Astrocyte (in vitro differentiated cells and primary cell): ENCODE results near the gene CYP2F1. TPM values are rescaled to one million over a fixed set of nuclear protein-coding genes. Genes with fewer than 3 reads are reported as not detected.

ENCODE experiments used
- DNase-seq: peaks from one replicate; pipeline ENCODE4 v3.0.0-alpha.2; 2010; ENCODE audit warnings: low read depth
- FAIRE-seq: peaks from 2 replicates; lab custom pipeline; 2011; peaks lifted over from hg19 to GRCh38; lab: Jason Lieb, UNC
- H2AFZ ChIP-seq: 2 replicates; pipeline ENCODE4 v1.6.0; 2012; ENCODE audit warnings: low read depth, low read length, inconsistent platforms
- H3K27ac ChIP-seq: 2 replicates; pipeline ENCODE4 v1.5.1; 2011; ENCODE audit warnings: low read depth, low read length, inconsistent platforms
- H3K27me3 ChIP-seq: 2 replicates; pipeline ENCODE4 v1.6.0; 2011; ENCODE audit warnings: low read length, inconsistent platforms; ENCODE audit not compliant: insufficient read depth
- H3K36me3 ChIP-seq: 2 replicates; pipeline ENCODE4 v1.5.1; 2011; ENCODE audit warnings: low read length, inconsistent platforms; ENCODE audit not compliant: insufficient read depth
- H3K4me1 ChIP-seq: 2 replicates; pipeline ENCODE4 v1.5.1; 2011; ENCODE audit warnings: low read length, inconsistent platforms; ENCODE audit not compliant: insufficient read depth
- H3K4me2 ChIP-seq: 2 replicates; pipeline ENCODE4 v1.6.0; 2012; ENCODE audit warnings: low read length, inconsistent platforms
- H3K4me3 ChIP-seq: 2 replicates; pipeline ENCODE4 v1.5.1; 2011; ENCODE audit warnings: low read depth, mild to moderate bottlenecking, low read length, inconsistent platforms; ENCODE audit not compliant: insufficient read depth
- H3K79me2 ChIP-seq: 2 replicates; pipeline ENCODE4 v1.6.0; 2012; ENCODE audit warnings: mild to moderate bottlenecking, low read length, inconsistent platforms; ENCODE audit not compliant: insufficient read depth
- H3K9ac ChIP-seq: 2 replicates; pipeline ENCODE4 v1.6.0; 2012; ENCODE audit warnings: mild to moderate bottlenecking, low read length, inconsistent platforms
- H3K9me3 ChIP-seq: 2 replicates; pipeline ENCODE4 v1.5.1; 2012; ENCODE audit warnings: low read depth, mild to moderate bottlenecking, low read length, inconsistent platforms; ENCODE audit not compliant: insufficient read depth
- H4K20me1 ChIP-seq: 2 replicates; pipeline ENCODE4 v1.6.0; 2012; ENCODE audit warnings: low read length, inconsistent platforms; ENCODE audit not compliant: insufficient read depth
- H3K27ac Mint-ChIP-seq: one replicate; pipeline ENCODE4 v1.8.0; 2021; ENCODE audit warnings: mild to moderate bottlenecking, mixed read lengths; ENCODE audit not compliant: unreplicated experiment
- H3K27me3 Mint-ChIP-seq: one replicate; pipeline ENCODE4 v1.8.0; 2021; ENCODE audit warnings: low read depth, mixed read lengths; ENCODE audit not compliant: unreplicated experiment
- H3K36me3 Mint-ChIP-seq: one replicate; pipeline ENCODE4 v1.8.0; 2021; ENCODE audit warnings: low read depth, mixed read lengths; ENCODE audit not compliant: unreplicated experiment
- H3K4me1 Mint-ChIP-seq: one replicate; pipeline ENCODE4 v1.8.0; 2021; ENCODE audit warnings: low read depth, mixed read lengths; ENCODE audit not compliant: unreplicated experiment
- H3K4me3 Mint-ChIP-seq: one replicate; pipeline ENCODE4 v1.8.0; 2021; ENCODE audit warnings: mild to moderate bottlenecking, moderate library complexity, mixed read lengths; ENCODE audit not compliant: unreplicated experiment
- H3K9me3 Mint-ChIP-seq: one replicate; pipeline ENCODE4 v1.8.0; 2021; ENCODE audit warnings: mild to moderate bottlenecking, mixed read lengths; ENCODE audit not compliant: unreplicated experiment
- EZH2 ChIP-seq: IDR thresholded peaks from 2 replicates; pipeline ENCODE4 v1.6.1; 2012; ENCODE audit warnings: mild to moderate bottlenecking, low read length, inconsistent platforms; ENCODE audit not compliant: insufficient read depth
- total RNA-seq: library from RNA; stranded (reverse); gene quantifications from 2 replicates; pipeline ENCODE4 v1.2.1, GENCODE V29; 2021
- TF ChIP-seq, protein P1 (sequence below): IDR thresholded peaks from 2 replicates; pipeline ENCODE4 v1.5.1; 2011; ENCODE audit warnings: low read depth, mild to moderate bottlenecking, inconsistent platforms, low read length, moderate library complexity; ENCODE audit not compliant: insufficient read depth

CYP2F1 gene
- total RNA-seq, 1 donor from 2014 or later = not detected

DNA sequence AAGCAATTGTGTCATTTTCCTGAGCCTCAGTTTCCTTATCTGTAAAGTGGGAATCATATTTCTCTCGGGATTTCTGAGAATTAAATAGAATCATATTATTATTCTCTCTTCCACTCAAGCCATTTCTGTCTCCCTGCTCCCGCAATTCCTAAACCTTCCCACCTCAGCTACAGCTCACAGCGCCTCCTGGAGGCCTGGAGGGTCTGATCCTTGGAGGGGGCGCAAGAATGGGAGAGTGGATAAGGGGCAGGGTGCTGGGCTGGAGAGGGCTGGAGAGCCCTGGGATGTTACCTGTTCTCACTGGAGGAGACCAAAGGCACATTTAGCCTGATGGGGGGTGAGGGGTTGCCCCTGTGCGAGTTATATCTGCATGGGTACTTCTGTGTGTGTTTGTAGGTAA, 47.7 kb downstream of the CYP2F1 start:
- FAIRE-seq (no peak), DNase-seq (no peak)
- no peak overlapping the region for H3K27ac ChIP-seq
- H4K20me1 ChIP-seq = no peaks in the 10 kb centered on the region
- H3K4me2 ChIP-seq = no peak overlapping the region
- no peaks in the 10 kb centered on the region for H3K36me3 ChIP-seq
- H3K9ac ChIP-seq = no peak overlapping the region
- Mint-ChIP-seq H3K27me3 (no peaks in the 10 kb centered on the region), H3K36me3 (no peaks in the 10 kb centered on the region), H3K4me3 (no peak overlapping the region), H3K4me1 (peaks cover 1% of the 10 kb centered on the region), H3K27ac (no peak overlapping the region), H3K9me3 (no peaks in the 10 kb centered on the region)
- no peaks in the 10 kb centered on the region for H3K9me3 ChIP-seq
- no peak overlapping the region for H2AFZ ChIP-seq
- no peak overlapping the region for H3K4me3 ChIP-seq
- no peaks in the 10 kb centered on the region for H3K4me1 ChIP-seq
- H3K79me2 ChIP-seq = no peaks in the 10 kb centered on the region
- H3K27me3 ChIP-seq = no peaks in the 10 kb centered on the region
- TF ChIP-seq EZH2 = no peak
- TF ChIP-seq, protein P1, sequence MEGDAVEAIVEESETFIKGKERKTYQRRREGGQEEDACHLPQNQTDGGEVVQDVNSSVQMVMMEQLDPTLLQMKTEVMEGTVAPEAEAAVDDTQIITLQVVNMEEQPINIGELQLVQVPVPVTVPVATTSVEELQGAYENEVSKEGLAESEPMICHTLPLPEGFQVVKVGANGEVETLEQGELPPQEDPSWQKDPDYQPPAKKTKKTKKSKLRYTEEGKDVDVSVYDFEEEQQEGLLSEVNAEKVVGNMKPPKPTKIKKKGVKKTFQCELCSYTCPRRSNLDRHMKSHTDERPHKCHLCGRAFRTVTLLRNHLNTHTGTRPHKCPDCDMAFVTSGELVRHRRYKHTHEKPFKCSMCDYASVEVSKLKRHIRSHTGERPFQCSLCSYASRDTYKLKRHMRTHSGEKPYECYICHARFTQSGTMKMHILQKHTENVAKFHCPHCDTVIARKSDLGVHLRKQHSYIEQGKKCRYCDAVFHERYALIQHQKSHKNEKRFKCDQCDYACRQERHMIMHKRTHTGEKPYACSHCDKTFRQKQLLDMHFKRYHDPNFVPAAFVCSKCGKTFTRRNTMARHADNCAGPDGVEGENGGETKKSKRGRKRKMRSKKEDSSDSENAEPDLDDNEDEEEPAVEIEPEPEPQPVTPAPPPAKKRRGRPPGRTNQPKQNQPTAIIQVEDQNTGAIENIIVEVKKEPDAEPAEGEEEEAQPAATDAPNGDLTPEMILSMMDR = no peak

DNA sequence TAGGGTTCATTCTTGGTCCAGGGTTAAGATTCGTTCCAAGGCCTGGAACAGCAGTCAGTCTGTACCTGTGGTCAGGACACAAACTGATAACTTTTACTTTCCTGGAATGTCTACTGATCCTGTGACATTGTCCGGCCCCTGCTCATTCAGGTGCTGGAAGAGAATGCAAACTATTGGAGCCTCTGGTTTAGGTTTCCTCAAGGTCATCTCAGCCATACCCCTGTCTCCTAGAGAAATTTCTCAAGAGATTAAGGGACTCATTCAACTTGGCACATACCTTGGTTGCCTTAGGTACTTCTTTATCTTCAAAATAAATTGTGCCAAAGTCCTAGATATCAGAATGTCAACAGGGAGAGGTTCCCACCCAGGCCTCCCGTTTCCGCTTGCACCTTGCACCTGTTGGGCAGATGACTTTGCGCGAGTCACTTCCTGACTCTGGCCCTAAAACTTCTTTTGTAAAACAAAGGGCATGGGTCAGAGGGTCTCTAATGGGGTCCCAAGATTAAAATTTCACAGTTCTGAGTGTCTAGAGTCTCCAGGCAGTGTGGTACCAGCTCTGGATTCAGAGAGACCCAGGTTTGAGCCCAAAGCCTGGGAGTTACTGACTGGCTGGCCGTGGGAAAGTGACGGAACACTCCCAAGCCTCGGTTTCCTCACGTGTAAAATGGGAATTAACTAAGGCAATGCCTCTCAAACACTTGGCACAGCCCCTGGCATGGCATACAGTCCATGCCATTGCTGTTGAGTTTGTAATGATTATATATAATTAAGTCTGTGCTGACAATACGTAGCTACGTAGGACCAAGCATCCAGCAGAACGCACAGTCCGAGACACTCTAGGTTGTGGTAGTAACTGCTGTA, 52.9 kb downstream of the CYP2F1 start:
- Histone ChIP-seq H3K4me1 (no peaks in the 10 kb centered on the region), H3K27me3 (no peaks in the 10 kb centered on the region), H3K27ac (no peak overlapping the region), H3K9ac (no peak overlapping the region), H3K4me2 (no peak overlapping the region), H3K9me3 (no peaks in the 10 kb centered on the region), H2AFZ (no peak overlapping the region), H3K79me2 (no peaks in the 10 kb centered on the region), H4K20me1 (no peaks in the 10 kb centered on the region), H3K4me3 (no peak overlapping the region), H3K36me3 (no peaks in the 10 kb centered on the region)
- Mint-ChIP-seq H3K9me3 (no peaks in the 10 kb centered on the region), H3K4me1 (peaks cover 1% of the 10 kb centered on the region), H3K27me3 (no peaks in the 10 kb centered on the region), H3K4me3 (no peak overlapping the region), H3K27ac (no peak overlapping the region), H3K36me3 (no peaks in the 10 kb centered on the region)
- no peak for TF ChIP-seq EZH2
- TF ChIP-seq, protein P1 = no peak
- DNase-seq = no peak
- no peak for FAIRE-seq
